ENCODE results near the gene HSD17B3.

HSD17B3 gene

DNA sequence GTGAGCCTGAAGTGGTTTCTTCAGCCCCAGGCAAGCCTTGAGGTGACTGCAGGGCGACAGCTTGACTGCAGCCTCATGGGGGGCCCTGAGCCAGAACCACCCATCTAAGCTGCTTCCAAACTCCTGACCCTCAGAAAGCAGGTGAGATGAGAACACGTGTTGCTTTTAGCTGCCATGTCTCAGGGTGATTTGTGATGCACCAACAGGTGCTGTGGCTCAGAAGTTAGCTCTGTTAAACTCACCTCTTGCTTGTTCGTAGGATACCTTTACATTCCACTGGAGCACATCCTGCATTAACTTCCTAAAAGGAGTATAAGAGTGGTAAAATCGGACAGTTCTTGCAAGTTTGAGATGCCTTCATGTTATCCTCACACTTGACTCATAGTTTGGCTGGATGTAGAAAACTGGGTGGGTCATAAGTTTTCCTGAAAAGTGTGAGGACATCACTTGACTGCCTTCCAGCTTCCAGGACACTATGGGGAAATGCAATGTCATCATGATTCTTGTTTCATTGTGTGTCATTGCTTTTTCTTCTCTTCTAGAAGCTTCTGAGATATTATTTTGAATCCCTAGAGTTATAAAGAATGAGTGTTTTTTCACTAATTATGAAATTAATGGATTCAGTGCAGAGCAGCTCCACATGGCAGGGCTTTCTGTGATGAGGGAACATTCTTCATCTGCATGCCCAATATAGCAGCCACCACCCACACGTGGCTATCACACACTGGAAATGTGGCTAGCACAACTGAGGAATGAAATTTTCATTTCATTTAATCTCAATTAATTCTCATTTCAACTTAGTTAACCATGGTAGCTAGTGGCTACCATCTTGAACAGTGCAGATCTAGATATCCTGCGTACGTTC, 92.3 kb downstream of the HSD17B3 start:
- Histone ChIP-seq H3K27ac (ENCODE audit: low read depth, low read length) (no peak overlapping the region), H3K9me3 (ENCODE audit: insufficient read depth, low read length) (no peaks in the 10 kb centered on the region), H3F3A (ENCODE audit: insufficient read depth) (no peaks in the 10 kb centered on the region), H3K9ac (ENCODE audit: low read length) (no peak overlapping the region), H3K9me2 (replicated peaks; ENCODE audit: insufficient read depth, low read length) (no peaks in the 10 kb centered on the region), H4K20me1 (ENCODE audit: low read depth, low read length) (no peaks in the 10 kb centered on the region), H2AFZ (ENCODE audit: low read depth, low read length, severe bottlenecking) (no peak overlapping the region), H3K4me3 (ENCODE audit: insufficient read depth, low read length, poor library complexity, severe bottlenecking) (no peak overlapping the region), H3K4me2 (ENCODE audit: low read depth, low read length, poor library complexity, severe bottlenecking) (no peak overlapping the region), H3K36me3 (ENCODE audit: low read length) (no peaks in the 10 kb centered on the region), H3K27me3 (ENCODE audit: low read length) (no peaks in the 10 kb centered on the region), H3K79me2 (ENCODE audit: insufficient read depth, low read length) (no peaks in the 10 kb centered on the region)
- TF ChIP-seq, protein P1, sequence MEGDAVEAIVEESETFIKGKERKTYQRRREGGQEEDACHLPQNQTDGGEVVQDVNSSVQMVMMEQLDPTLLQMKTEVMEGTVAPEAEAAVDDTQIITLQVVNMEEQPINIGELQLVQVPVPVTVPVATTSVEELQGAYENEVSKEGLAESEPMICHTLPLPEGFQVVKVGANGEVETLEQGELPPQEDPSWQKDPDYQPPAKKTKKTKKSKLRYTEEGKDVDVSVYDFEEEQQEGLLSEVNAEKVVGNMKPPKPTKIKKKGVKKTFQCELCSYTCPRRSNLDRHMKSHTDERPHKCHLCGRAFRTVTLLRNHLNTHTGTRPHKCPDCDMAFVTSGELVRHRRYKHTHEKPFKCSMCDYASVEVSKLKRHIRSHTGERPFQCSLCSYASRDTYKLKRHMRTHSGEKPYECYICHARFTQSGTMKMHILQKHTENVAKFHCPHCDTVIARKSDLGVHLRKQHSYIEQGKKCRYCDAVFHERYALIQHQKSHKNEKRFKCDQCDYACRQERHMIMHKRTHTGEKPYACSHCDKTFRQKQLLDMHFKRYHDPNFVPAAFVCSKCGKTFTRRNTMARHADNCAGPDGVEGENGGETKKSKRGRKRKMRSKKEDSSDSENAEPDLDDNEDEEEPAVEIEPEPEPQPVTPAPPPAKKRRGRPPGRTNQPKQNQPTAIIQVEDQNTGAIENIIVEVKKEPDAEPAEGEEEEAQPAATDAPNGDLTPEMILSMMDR (IDR thresholded peaks at IDR 0.05; ENCODE audit: insufficient read depth, low read length, poor library complexity, severe bottlenecking): no peak
- no peak for TF ChIP-seq EZH2phosphoT487 (conservative IDR thresholded peaks at IDR 0.05; ENCODE audit: low read length)

DNA sequence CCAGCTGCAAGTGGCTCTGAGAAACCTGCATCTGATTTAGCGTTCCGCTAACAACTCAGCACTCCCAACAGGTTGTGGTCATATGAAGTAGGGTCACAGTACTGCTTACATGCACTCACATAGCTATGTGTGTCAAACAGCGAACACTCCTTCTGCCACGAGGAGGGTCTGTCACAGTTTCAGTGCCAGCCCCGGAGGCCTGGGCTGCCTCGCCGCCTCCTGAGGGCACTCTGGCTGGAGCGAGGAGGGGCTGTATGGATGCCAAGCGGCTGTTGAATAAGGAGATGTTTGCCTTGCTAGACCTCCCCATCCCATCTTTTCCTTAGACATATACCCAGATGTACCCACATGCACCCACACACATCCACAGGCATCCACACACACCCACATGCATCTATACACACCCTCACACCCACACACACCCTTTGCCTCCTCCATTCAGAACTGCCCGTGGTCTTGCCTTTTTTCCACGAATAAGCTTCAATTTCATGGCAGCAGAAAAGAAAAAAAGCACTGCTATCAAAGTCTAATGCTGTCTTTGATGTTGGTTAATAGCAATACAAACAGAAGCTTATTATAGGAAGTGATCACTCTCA, 95.7 kb downstream of the HSD17B3 start:
- Histone ChIP-seq H3K4me2 (ENCODE audit: low read depth, low read length, poor library complexity, severe bottlenecking) (no peak overlapping the region), H3K9me3 (ENCODE audit: insufficient read depth, low read length) (no peaks in the 10 kb centered on the region), H3K36me3 (ENCODE audit: low read length) (no peaks in the 10 kb centered on the region), H3K79me2 (ENCODE audit: insufficient read depth, low read length) (no peaks in the 10 kb centered on the region), H3F3A (ENCODE audit: insufficient read depth) (no peaks in the 10 kb centered on the region), H3K9ac (ENCODE audit: low read length) (no peak overlapping the region), H2AFZ (ENCODE audit: low read depth, low read length, severe bottlenecking) (no peak overlapping the region), H3K27ac (ENCODE audit: low read depth, low read length) (no peak overlapping the region), H3K4me3 (ENCODE audit: insufficient read depth, low read length, poor library complexity, severe bottlenecking) (no peak overlapping the region), H4K20me1 (ENCODE audit: low read depth, low read length) (no peaks in the 10 kb centered on the region), H3K9me2 (replicated peaks; ENCODE audit: insufficient read depth, low read length) (no peaks in the 10 kb centered on the region), H3K27me3 (ENCODE audit: low read length) (no peaks in the 10 kb centered on the region)
- no peak for TF ChIP-seq EZH2phosphoT487 (conservative IDR thresholded peaks at IDR 0.05; ENCODE audit: low read length)
- TF ChIP-seq, protein P1 (IDR thresholded peaks at IDR 0.05; ENCODE audit: insufficient read depth, low read length, poor library complexity, severe bottlenecking): no peak

DNA sequence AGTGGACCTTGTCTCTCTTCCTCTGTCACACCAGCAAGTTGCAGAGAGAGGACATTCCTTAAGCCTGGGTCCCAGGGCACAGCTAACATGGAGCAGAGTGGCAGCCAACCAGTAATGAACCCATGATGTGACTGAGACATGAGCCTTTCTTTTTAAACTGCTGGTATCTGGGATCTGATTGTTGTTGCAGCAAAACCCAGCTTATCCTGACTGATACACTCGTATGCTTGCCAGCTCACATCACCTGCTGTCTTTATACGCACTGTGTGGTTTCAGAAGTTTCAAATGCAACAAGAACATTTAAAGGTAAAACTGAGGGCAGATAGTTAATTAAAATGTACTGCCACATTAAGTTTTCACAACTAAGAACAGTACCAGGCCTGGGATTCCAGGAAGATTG, 97.1 kb downstream of the HSD17B3 start:
- no peaks in the 10 kb centered on the region for H3K9me2 ChIP-seq (replicated peaks; ENCODE audit: insufficient read depth, low read length)
- no peak overlapping the region for H3K27ac ChIP-seq (ENCODE audit: low read depth, low read length)
- no peak overlapping the region for H3K4me2 ChIP-seq (ENCODE audit: low read depth, low read length, poor library complexity, severe bottlenecking)
- no peak overlapping the region for H2AFZ ChIP-seq (ENCODE audit: low read depth, low read length, severe bottlenecking)
- no peaks in the 10 kb centered on the region for H3K9me3 ChIP-seq (ENCODE audit: insufficient read depth, low read length)
- no peak for TF ChIP-seq EZH2phosphoT487 (conservative IDR thresholded peaks at IDR 0.05; ENCODE audit: low read length)
- TF ChIP-seq, protein P1 (IDR thresholded peaks at IDR 0.05; ENCODE audit: insufficient read depth, low read length, poor library complexity, severe bottlenecking): no peak
- no peak overlapping the region for H3K9ac ChIP-seq (ENCODE audit: low read length)
- no peaks in the 10 kb centered on the region for H4K20me1 ChIP-seq (ENCODE audit: low read depth, low read length)
- H3K36me3 ChIP-seq (ENCODE audit: low read length): no peaks in the 10 kb centered on the region
- no peak overlapping the region for H3K4me3 ChIP-seq (ENCODE audit: insufficient read depth, low read length, poor library complexity, severe bottlenecking)
- H3K27me3 ChIP-seq (ENCODE audit: low read length): no peaks in the 10 kb centered on the region
- no peaks in the 10 kb centered on the region for H3K79me2 ChIP-seq (ENCODE audit: insufficient read depth, low read length)
- no peaks in the 10 kb centered on the region for H3F3A ChIP-seq (ENCODE audit: insufficient read depth)

Data from SU-DHL-6 (cell line).